ENCODE data around the gene GRIK1.

- TF ChIP-seq POLR2A (IDR thresholded peaks at IDR 0.05) (no peak), POLR2AphosphoS5 (IDR thresholded peaks at IDR 0.05; ENCODE audit: insufficient read depth in 1 of 2, low read depth in 1 of 2) (no peak)
- TF ChIP-seq, protein P1, sequence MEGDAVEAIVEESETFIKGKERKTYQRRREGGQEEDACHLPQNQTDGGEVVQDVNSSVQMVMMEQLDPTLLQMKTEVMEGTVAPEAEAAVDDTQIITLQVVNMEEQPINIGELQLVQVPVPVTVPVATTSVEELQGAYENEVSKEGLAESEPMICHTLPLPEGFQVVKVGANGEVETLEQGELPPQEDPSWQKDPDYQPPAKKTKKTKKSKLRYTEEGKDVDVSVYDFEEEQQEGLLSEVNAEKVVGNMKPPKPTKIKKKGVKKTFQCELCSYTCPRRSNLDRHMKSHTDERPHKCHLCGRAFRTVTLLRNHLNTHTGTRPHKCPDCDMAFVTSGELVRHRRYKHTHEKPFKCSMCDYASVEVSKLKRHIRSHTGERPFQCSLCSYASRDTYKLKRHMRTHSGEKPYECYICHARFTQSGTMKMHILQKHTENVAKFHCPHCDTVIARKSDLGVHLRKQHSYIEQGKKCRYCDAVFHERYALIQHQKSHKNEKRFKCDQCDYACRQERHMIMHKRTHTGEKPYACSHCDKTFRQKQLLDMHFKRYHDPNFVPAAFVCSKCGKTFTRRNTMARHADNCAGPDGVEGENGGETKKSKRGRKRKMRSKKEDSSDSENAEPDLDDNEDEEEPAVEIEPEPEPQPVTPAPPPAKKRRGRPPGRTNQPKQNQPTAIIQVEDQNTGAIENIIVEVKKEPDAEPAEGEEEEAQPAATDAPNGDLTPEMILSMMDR (IDR thresholded peaks at IDR 0.05), result no peak
These were observed 107.6 kb downstream of the GRIK1 start for GRCh38 chr21:29832217-29832616.

Measured in vagina (tissue), 2 donors.